Stimulated activated naive B cell treated with anti-CD40 and anti-IgM and Interleukin-4, amounts not matched to agents 10 μg/mL and 1 μg/mL and 100 μg/mL, for 72 hours (primary cell): ENCODE data around the gene FAR2.

Experiments used
- ATAC-seq, 2 donors: fragments of 150-1000 bp; cut with Tn5 transposase; replicated peaks; 2 replicates each; pipeline ENCODE4 v1.10.0; 2021; ENCODE audit warnings: moderate library complexity in 1 of 2
- DNase-seq: peaks from one replicate; pipeline ENCODE4 v3.0.0; 2021
- H3K27ac Mint-ChIP-seq: one replicate; pipeline ENCODE4 v1.8.0; 2022; ENCODE audit warnings: mild to moderate bottlenecking, mixed read lengths
- H3K27me3 Mint-ChIP-seq, 2 donors: one replicate each; pipeline ENCODE4 v1.8.0; 2022; ENCODE audit warnings: mixed read lengths in 2 of 2
- H3K36me3 Mint-ChIP-seq, 2 donors: one replicate each; pipeline ENCODE4 v1.8.0; 2022; ENCODE audit warnings: mixed read lengths in 2 of 2, mild to moderate bottlenecking in 1 of 2
- H3K4me1 Mint-ChIP-seq, 2 donors: one replicate each; pipeline ENCODE4 v1.8.0; 2022; ENCODE audit warnings: mixed read lengths in 2 of 2, mild to moderate bottlenecking in 1 of 2
- H3K4me3 Mint-ChIP-seq, 2 donors: one replicate each; pipeline ENCODE4 v1.8.0; 2022; ENCODE audit warnings: mild to moderate bottlenecking in 2 of 2, mixed read lengths in 2 of 2, moderate library complexity in 1 of 2
- H3K9me3 Mint-ChIP-seq, 2 donors: one replicate each; pipeline ENCODE4 v1.8.0; 2022; ENCODE audit warnings: mixed read lengths in 2 of 2, mild to moderate bottlenecking in 1 of 2

FAR2 gene

DNA sequence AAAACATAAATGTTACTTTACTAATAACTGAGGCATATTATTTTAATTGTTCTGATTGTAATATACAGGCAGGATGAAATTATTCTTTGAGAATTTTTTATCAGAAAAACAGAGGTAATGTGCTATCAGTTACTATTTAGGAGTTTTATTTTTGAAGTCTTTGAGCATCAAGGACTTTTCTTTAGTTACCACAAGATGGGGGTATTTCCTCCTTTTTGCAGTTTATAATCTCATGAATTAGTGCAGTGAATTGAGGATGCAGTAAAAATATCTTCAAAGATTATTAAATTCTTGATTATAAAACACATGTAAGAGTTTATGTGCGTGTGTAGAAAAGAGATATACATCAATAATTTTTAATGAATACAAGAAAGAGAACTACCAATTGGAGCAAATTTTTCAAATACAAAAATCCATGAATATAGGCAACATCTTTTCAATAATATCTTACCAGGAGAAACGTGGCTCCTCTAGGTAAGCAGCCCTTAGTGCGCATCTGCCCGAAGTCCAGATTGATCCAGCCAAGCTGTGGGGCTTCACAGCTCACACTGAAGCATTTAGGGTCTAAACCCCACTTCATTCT, 160.3 kb downstream of the FAR2 start:
- Mint-ChIP-seq H3K36me3 (no peaks in the 10 kb centered on the region), H3K27ac (no peak overlapping the region), H3K9me3 (no peaks in the 10 kb centered on the region), H3K4me1 (no peaks in the 10 kb centered on the region), H3K27me3 (no peaks in the 10 kb centered on the region), H3K4me3 (no peak overlapping the region)
- no peak for DNase-seq
- ATAC-seq, result no peak

DNA sequence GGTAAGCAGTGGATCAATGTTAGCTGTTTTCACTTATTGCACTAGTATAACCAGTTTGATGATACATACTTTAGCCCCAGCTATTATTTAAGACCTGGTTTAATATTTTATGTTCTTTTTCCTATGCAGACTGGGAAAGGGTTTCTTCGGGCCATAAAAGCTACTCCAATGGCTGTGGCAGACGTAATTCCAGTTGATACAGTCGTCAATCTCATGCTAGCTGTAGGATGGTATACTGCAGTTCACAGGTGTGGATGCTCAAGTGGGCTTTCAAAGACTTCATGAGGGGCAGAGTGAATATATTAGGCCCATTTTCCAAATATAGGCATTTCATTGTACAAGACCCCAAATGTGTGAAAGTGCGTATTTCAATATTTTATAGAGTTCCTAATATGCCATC, 161.8 kb downstream of the FAR2 start:
- H3K4me1 Mint-ChIP-seq, result no peaks in the 10 kb centered on the region
- no peak for DNase-seq
- H3K36me3 Mint-ChIP-seq, result no peaks in the 10 kb centered on the region
- H3K27me3 Mint-ChIP-seq, result no peaks in the 10 kb centered on the region
- H3K9me3 Mint-ChIP-seq, result no peaks in the 10 kb centered on the region
- no peak for ATAC-seq
- H3K27ac Mint-ChIP-seq, result no peak overlapping the region
- H3K4me3 Mint-ChIP-seq, result no peak overlapping the region

- no peaks in the 10 kb centered on the region for H3K36me3 Mint-ChIP-seq
- no peak overlapping the region for H3K4me3 Mint-ChIP-seq
- H3K9me3 Mint-ChIP-seq, result no peaks in the 10 kb centered on the region
- H3K4me1 Mint-ChIP-seq, result peaks cover 8 to 12% of the 10 kb centered on the region in 2 donors
- no peak overlapping the region for H3K27ac Mint-ChIP-seq
- H3K27me3 Mint-ChIP-seq, result no peaks in the 10 kb centered on the region
- ATAC-seq, result no peak
- DNase-seq, result no peak
Observed at GRCh38 chr12:29314416-29314815, 165.3 kb downstream of the FAR2 start.

- ATAC-seq (no peak), DNase-seq (no peak)
- H3K27ac Mint-ChIP-seq, result no peak overlapping the region
- H3K36me3 Mint-ChIP-seq, result peaks cover 0 to 3% of the 10 kb centered on the region in 2 donors
- H3K27me3 Mint-ChIP-seq, result no peaks in the 10 kb centered on the region
- no peaks in the 10 kb centered on the region for H3K9me3 Mint-ChIP-seq
- H3K4me1 Mint-ChIP-seq, result peaks cover 8 to 12% of the 10 kb centered on the region in 2 donors
- no peak overlapping the region for H3K4me3 Mint-ChIP-seq
Observed at GRCh38 chr12:29316752-29317151, 167.7 kb downstream of the FAR2 start.

DNA sequence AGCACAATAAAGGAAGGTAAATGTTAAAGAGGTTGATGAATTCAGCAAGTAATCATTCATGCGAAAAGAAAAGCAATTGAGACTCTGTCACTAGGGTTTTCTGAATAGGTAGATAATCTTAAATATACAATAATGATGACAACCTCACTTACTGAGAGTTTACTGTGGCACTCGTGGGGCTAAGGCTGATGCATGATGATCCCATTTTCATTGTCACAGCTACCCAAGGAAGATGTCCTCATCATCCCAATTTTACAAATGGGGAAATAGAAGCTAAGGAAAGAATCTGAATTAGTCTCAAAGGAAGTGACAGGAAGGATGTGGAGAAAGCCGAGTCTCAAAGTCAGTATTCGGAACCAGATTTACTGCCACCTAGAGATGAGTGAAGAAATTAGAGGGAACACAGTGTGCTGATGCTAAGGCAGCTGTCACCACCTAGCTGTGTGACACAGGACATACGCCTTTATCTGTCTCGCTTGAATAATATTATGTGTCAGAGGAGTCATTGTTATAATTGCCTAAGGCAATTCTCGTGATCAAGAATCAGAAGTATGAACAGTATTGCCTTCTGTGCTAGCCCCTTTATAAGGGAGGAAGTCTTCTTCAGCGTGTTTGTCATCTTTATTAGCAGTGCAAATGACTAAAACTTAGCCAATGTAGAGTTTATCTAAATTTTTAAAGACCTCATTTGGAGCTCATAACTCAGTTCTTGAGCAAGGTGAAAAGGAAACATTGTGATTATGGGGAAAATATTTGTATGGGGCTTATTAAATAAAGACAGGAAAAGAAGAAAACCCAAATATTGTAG, 168.7 kb downstream of the FAR2 start:
- peak overlapping the region; percentile 63 for H3K27ac Mint-ChIP-seq
- H3K4me3 Mint-ChIP-seq, result peak overlapping the region in 1 of 2 donors; percentile 41
- no peaks in the 10 kb centered on the region for H3K9me3 Mint-ChIP-seq
- H3K36me3 Mint-ChIP-seq, result peaks cover 5 to 6% of the 10 kb centered on the region in 2 donors
- peaks cover 8 to 12% of the 10 kb centered on the region in 2 donors for H3K4me1 Mint-ChIP-seq
- H3K27me3 Mint-ChIP-seq, result no peaks in the 10 kb centered on the region
- ATAC-seq (peak; percentile 100), DNase-seq (peak; percentile 34)

- no peak overlapping the region for H3K4me3 Mint-ChIP-seq
- H3K36me3 Mint-ChIP-seq, result peaks cover 22 to 27% of the 10 kb centered on the region in 2 donors
- DNase-seq (no peak), ATAC-seq (no peak)
- peaks cover 2 to 3% of the 10 kb centered on the region in 2 donors for H3K9me3 Mint-ChIP-seq
- H3K27me3 Mint-ChIP-seq, result no peaks in the 10 kb centered on the region
- no peak overlapping the region for H3K27ac Mint-ChIP-seq
- H3K4me1 Mint-ChIP-seq, result peaks cover 8 to 12% of the 10 kb centered on the region in 2 donors
Observed at GRCh38 chr12:29320295-29321085, 171.4 kb downstream of the FAR2 start.

GRCh38 chr12:29322157-29322556, 173.1 kb downstream of the FAR2 start:
- Mint-ChIP-seq H3K36me3 (peaks cover 30 to 33% of the 10 kb centered on the region in 2 donors), H3K27ac (no peak overlapping the region), H3K9me3 (peaks cover 2 to 6% of the 10 kb centered on the region in 2 donors), H3K27me3 (no peaks in the 10 kb centered on the region), H3K4me1 (peaks cover 8 to 12% of the 10 kb centered on the region in 2 donors), H3K4me3 (no peak overlapping the region)
- no peak for ATAC-seq
- no peak for DNase-seq

DNA sequence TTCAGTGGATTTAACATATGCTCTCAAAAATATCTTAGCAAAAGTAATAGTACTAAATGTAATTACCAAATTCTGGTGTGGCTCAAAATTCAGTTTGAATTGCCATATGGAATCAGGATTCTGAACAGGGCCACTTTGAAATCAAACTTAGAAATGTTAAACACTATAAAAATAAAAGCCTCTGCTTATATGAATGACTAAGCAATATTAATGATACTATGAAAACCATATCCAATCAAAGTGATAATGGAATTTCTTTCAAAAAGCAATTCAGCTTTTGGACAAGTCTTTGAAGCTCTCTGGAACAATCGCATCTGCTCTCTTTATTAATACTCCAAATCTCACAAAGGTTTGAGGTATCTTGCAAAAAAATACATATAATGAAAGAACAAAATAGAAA, 180.3 kb downstream of the FAR2 start:
- no peaks in the 10 kb centered on the region for H3K4me1 Mint-ChIP-seq
- ATAC-seq (no peak), DNase-seq (no peak)
- H3K27me3 Mint-ChIP-seq, result no peaks in the 10 kb centered on the region
- peaks cover 1 to 6% of the 10 kb centered on the region in 2 donors for H3K9me3 Mint-ChIP-seq
- H3K36me3 Mint-ChIP-seq, result peaks cover 12 to 21% of the 10 kb centered on the region in 2 donors
- H3K4me3 Mint-ChIP-seq, result no peak overlapping the region
- H3K27ac Mint-ChIP-seq, result no peak overlapping the region

GRCh38 chr12:29333178-29333577, 184.1 kb downstream of the FAR2 start:
- no peak for ATAC-seq
- H3K4me3 Mint-ChIP-seq, result no peak overlapping the region
- no peaks in the 10 kb centered on the region for H3K27me3 Mint-ChIP-seq
- H3K9me3 Mint-ChIP-seq, result no peaks in the 10 kb centered on the region
- no peak for DNase-seq
- no peaks in the 10 kb centered on the region for H3K4me1 Mint-ChIP-seq
- peaks cover under 1 to 7% of the 10 kb centered on the region in 2 donors for H3K36me3 Mint-ChIP-seq
- H3K27ac Mint-ChIP-seq, result no peak overlapping the region

- H3K36me3 Mint-ChIP-seq, result peaks cover 1 to 7% of the 10 kb centered on the region in 2 donors
- H3K27me3 Mint-ChIP-seq, result no peaks in the 10 kb centered on the region
- no peak overlapping the region for H3K27ac Mint-ChIP-seq
- no peak overlapping the region for H3K4me3 Mint-ChIP-seq
- no peak for DNase-seq
- H3K9me3 Mint-ChIP-seq, result no peaks in the 10 kb centered on the region
- H3K4me1 Mint-ChIP-seq, result no peaks in the 10 kb centered on the region
- no peak for ATAC-seq
Observed at GRCh38 chr12:29334937-29335336, 185.9 kb downstream of the FAR2 start.

GRCh38 chr12:29337325-29337724, 188.2 kb downstream of the FAR2 start:
- H3K27ac Mint-ChIP-seq, result no peak overlapping the region
- H3K27me3 Mint-ChIP-seq, result no peaks in the 10 kb centered on the region
- H3K36me3 Mint-ChIP-seq, result peaks cover 8 to 20% of the 10 kb centered on the region in 2 donors

GRCh38 chr12:29343022-29343799, 194.1 kb downstream of the FAR2 start:
- Mint-ChIP-seq H3K27me3 (no peaks in the 10 kb centered on the region), H3K36me3 (peaks cover 19 to 29% of the 10 kb centered on the region in 2 donors)

More at GRCh38 chr12:29337325-29337724, 188.2 kb downstream of the FAR2 start:
- no peaks in the 10 kb centered on the region for H3K4me1 Mint-ChIP-seq
- H3K4me3 Mint-ChIP-seq, result no peak overlapping the region
- ATAC-seq (no peak), DNase-seq (no peak)
- H3K9me3 Mint-ChIP-seq, result no peaks in the 10 kb centered on the region

GRCh38 chr12:29346769-29347421, 197.8 kb downstream of the FAR2 start:
- Mint-ChIP-seq H3K27ac (no peak overlapping the region), H3K9me3 (no peaks in the 10 kb centered on the region), H3K4me1 (peaks cover 0 to 2% of the 10 kb centered on the region in 2 donors), H3K27me3 (no peaks in the 10 kb centered on the region), H3K36me3 (peaks cover 15 to 24% of the 10 kb centered on the region in 2 donors), H3K4me3 (no peak overlapping the region)
- DNase-seq, result no peak
- peak in 1 of 2 donors; percentile 52 for ATAC-seq

More at GRCh38 chr12:29343022-29343799, 194.1 kb downstream of the FAR2 start:
- DNase-seq (no peak), ATAC-seq (no peak)
- H3K9me3 Mint-ChIP-seq, result no peaks in the 10 kb centered on the region
- peaks cover 0 to 2% of the 10 kb centered on the region in 2 donors for H3K4me1 Mint-ChIP-seq
- no peak overlapping the region for H3K4me3 Mint-ChIP-seq
- H3K27ac Mint-ChIP-seq, result no peak overlapping the region
